Liver (tissue), 9 donors: ENCODE data around the gene LRRC61. TPM values are rescaled to one million over a fixed set of nuclear protein-coding genes. Genes with fewer than 3 reads are reported as not detected.

Experiments used
- DNase-seq: peaks from one replicate; pipeline ENCODE4 v3.0.0-alpha.2; 2017; ENCODE audit warnings: low spot score
- H3K27ac ChIP-seq, 2 donors: one replicate each; pipeline ENCODE4 v1.7.0; 2013; ENCODE audit warnings: inconsistent platforms in 2 of 2, low read length in 2 of 2, control low read depth in 1 of 2, low read depth in 1 of 2, mild to moderate bottlenecking in 1 of 2
- H3K27me3 ChIP-seq, 4 donors: one replicate each; pipeline versions ENCODE4 v1.6.1 to v1.7.0; 2013; ENCODE audit warnings: low read length in 3 of 4, inconsistent platforms in 1 of 4, mild to moderate bottlenecking in 1 of 4, moderate library complexity in 1 of 4; ENCODE audit not compliant: control insufficient read depth in 4 of 4, insufficient read depth in 4 of 4
- H3K36me3 ChIP-seq, 4 donors: one replicate each; pipeline versions ENCODE4 v1.6.1 to v1.7.0; 2013; ENCODE audit warnings: low read length in 3 of 4, mild to moderate bottlenecking in 3 of 4, low read depth in 1 of 4, moderate library complexity in 1 of 4; ENCODE audit not compliant: control insufficient read depth in 4 of 4, insufficient read depth in 3 of 4
- H3K4me1 ChIP-seq, 4 donors: one replicate each; pipeline versions ENCODE4 v1.6.1 to v1.7.0; 2013; ENCODE audit warnings: low read length in 3 of 4, mild to moderate bottlenecking in 3 of 4, moderate library complexity in 1 of 4; ENCODE audit not compliant: control insufficient read depth in 4 of 4, insufficient read depth in 4 of 4
- H3K4me3 ChIP-seq, 3 donors: one replicate each; pipeline versions ENCODE4 v1.6.1 to v1.7.0; 2013; ENCODE audit warnings: low read length in 3 of 3, control low read depth in 1 of 3, low read depth in 1 of 3, mild to moderate bottlenecking in 1 of 3
- H3K9ac ChIP-seq, 2 donors: one replicate each; pipeline ENCODE4 v1.7.0; 2013; ENCODE audit warnings: low read length in 2 of 2, mild to moderate bottlenecking in 2 of 2, moderate library complexity in 2 of 2, control low read depth in 1 of 2, low read depth in 1 of 2
- H3K9me3 ChIP-seq, 4 donors: one replicate each; pipeline versions ENCODE4 v1.6.1 to v1.7.0; 2013; ENCODE audit warnings: low read length in 3 of 4; ENCODE audit not compliant: control insufficient read depth in 4 of 4
- CTCF ChIP-seq: fragments of 150-350 bp; IDR thresholded peaks from 2 replicates; pipeline ENCODE4 v1.5.1; 2017; ENCODE audit warnings: improper control_type of control experiment, low read depth, low read length; ENCODE audit not compliant: missing input control
- EGR1 ChIP-seq, 2 donors: IDR thresholded peaks; 2 replicates each; pipeline ENCODE4 v1.6.1; 2016 to 2018; ENCODE audit warnings: antibody characterized with exemption in 2 of 2, low read depth in 2 of 2
- FOXA1 ChIP-seq: IDR thresholded peaks from 2 replicates; pipeline ENCODE4 v1.6.1; 2016; ENCODE audit warnings: antibody characterized with exemption
- FOXA2 ChIP-seq: IDR thresholded peaks from 2 replicates; pipeline ENCODE4 v1.6.1; 2016; ENCODE audit warnings: antibody characterized with exemption
- HNF4A ChIP-seq, 2 donors: conservative IDR thresholded peaks; 2 replicates each; pipeline ENCODE4 v1.6.1; 2016; ENCODE audit warnings: antibody characterized with exemption in 2 of 2, mild to moderate bottlenecking in 2 of 2
- JUND ChIP-seq, 2 donors: IDR thresholded peaks; 2 replicates each; pipeline ENCODE4 v1.6.1; 2016; ENCODE audit warnings: antibody characterized with exemption in 2 of 2
- NR2F2 ChIP-seq: IDR thresholded peaks from 2 replicates; pipeline ENCODE4 v1.6.1; 2016; ENCODE audit warnings: antibody characterized with exemption
- RAD21 ChIP-seq, 2 donors: IDR thresholded peaks; 2 replicates each; pipeline ENCODE4 v1.6.1; 2016; ENCODE audit warnings: antibody characterized with exemption in 2 of 2, mild to moderate bottlenecking in 2 of 2
- REST ChIP-seq: IDR thresholded peaks from 2 replicates; pipeline ENCODE4 v1.6.1; 2016; ENCODE audit warnings: antibody characterized with exemption, mild to moderate bottlenecking
- RXRA ChIP-seq, 2 donors: IDR thresholded peaks; 2 replicates each; pipeline ENCODE4 v1.6.1; 2017 to 2018; ENCODE audit warnings: antibody characterized with exemption in 2 of 2, mild to moderate bottlenecking in 1 of 2
- SP1 ChIP-seq: IDR thresholded peaks from 2 replicates; pipeline ENCODE4 v1.6.1; 2018; ENCODE audit warnings: antibody characterized with exemption, mild to moderate bottlenecking
- TAF1 ChIP-seq: conservative IDR thresholded peaks from 2 replicates; pipeline ENCODE4 v1.6.1; 2016; ENCODE audit warnings: antibody characterized with exemption, mild to moderate bottlenecking
- YY1 ChIP-seq: IDR thresholded peaks from 2 replicates; pipeline ENCODE4 v1.6.1; 2016; ENCODE audit warnings: antibody characterized with exemption, mild to moderate bottlenecking
- ZBTB33 ChIP-seq: IDR thresholded peaks from 2 replicates; pipeline ENCODE4 v1.6.1; 2016; ENCODE audit warnings: antibody characterized with exemption
- WGBS: extraction: QIAGEN DNeasy Blood & Tissue Kit; methylation state at CpG from one replicate; pipeline ENCODE4 v1.1.7; 2013; 5-methylcytosine and 5-hydroxymethylcytosine counted together
- polyA plus RNA-seq, 2 donors: library from polyadenylated mRNA; stranded (reverse) in 1 of 2; unstranded in 1 of 2; fragments of 200-250 nt in 1 of 2; fragments of >200 nt in 1 of 2; fragmentation: Nextera tagmentation in 1 of 2; extraction: Ambion mirVana in 1 of 2; gene quantifications; one replicate each; pipeline versions ENCODE4 v1.2.1 to v1.2.3, GENCODE V29; 2013 to 2015
- total RNA-seq, 2 donors: library from RNA; depleted of rRNA; stranded (reverse); fragments of >200 nt; gene quantifications; one replicate each; pipeline ENCODE4 v1.2.3, GENCODE V29; 2014
- TF ChIP-seq, protein P1 (sequence below): IDR thresholded peaks from 2 replicates; pipeline ENCODE4 v1.6.1; 2016; ENCODE audit warnings: antibody characterized with exemption
- TF ChIP-seq, protein P2 (sequence below): IDR thresholded peaks from 2 replicates; pipeline ENCODE4 v1.6.1; 2016; ENCODE audit warnings: antibody characterized with exemption
- donor health status: healthy.
- donor health status: healthy.
- donor health status: healthy.
- donor health status: healthy.
- donor health status: healthy.

The LRRC61 gene
- total and polyA plus RNA-seq, 4 donors: 12.0 to 21.0 (median 15.6) TPM

DNA sequence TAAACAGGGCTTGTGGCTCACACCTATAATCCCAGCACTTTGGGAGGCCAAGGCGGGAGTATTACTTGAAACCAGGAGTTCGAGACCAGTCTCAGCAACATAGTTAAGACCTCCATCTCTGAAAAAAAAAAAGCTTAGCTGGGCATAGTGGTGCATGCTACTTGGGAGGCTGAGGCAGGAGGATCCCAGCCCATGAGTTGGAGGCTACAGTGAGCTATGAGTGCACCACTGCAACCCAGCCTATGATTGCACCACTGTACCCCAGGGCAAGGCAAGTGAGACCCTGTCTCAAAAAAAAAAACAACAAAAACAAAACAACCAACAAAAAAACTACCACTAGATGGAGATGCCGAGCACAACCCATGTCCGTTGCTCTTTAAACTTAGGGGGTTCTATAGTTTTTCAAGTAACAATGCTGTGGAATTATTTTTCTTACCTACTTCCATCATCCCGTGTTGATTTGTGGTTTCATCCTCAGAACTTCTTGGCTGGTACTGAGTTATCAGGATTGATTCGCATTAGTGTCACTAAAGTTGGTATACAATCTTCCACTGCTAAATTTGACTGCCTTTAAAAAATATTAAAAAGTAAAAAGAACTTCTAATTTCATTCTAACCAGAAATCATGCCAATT lies 33.2 kb downstream of the LRRC61 start:
- peaks cover 0 to 29% (median 20%) of the 10 kb centered on the region in 4 donors for H3K4me1 ChIP-seq
- H3K9me3 ChIP-seq: no peaks in the 10 kb centered on the region
- H3K27ac ChIP-seq: peak overlapping the region; percentile 83
- WGBS: 31% methylated on average over 6 of the region's 6 CpGs
- H3K27me3 ChIP-seq: no peaks in the 10 kb centered on the region
- no peak overlapping the region for H3K4me3 ChIP-seq
- no peaks in the 10 kb centered on the region for H3K36me3 ChIP-seq
- TF ChIP-seq FOXA1 (no peak), REST (no peak), RAD21 (IDR thresholded peaks at IDR 0.05) (peak; percentile 78 to 85), HNF4A (conservative IDR thresholded peaks at IDR 0.05) (peak in 1 of 2 donors; percentile 39), EGR1 (IDR thresholded peaks at IDR 0.05; ENCODE audit: low read depth in 2 of 2) (no peak), RXRA (IDR thresholded peaks at IDR 0.05) (no peak), CTCF (peak; percentile 46), JUND (IDR thresholded peaks at IDR 0.05) (no peak)
- TF ChIP-seq, protein P1, sequence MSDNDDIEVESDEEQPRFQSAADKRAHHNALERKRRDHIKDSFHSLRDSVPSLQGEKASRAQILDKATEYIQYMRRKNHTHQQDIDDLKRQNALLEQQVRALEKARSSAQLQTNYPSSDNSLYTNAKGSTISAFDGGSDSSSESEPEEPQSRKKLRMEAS: no peak
- no peak for DNase-seq
- peak overlapping the region; percentile 6 to 85 for H3K9ac ChIP-seq

- Histone ChIP-seq H3K9ac (no peak overlapping the region), H3K36me3 (no peaks in the 10 kb centered on the region), H3K27me3 (no peaks in the 10 kb centered on the region), H3K4me1 (peaks cover 0 to 29% (median 20%) of the 10 kb centered on the region in 4 donors), H3K27ac (no peak overlapping the region), H3K4me3 (no peak overlapping the region), H3K9me3 (no peaks in the 10 kb centered on the region)
- 55% methylated on average over 9 of the region's 9 CpGs for WGBS
- no peak for DNase-seq
- TF ChIP-seq REST (no peak), CTCF (no peak), FOXA1 (no peak), RXRA (IDR thresholded peaks at IDR 0.05) (no peak), YY1 (no peak), HNF4A (conservative IDR thresholded peaks at IDR 0.05) (no peak), EGR1 (IDR thresholded peaks at IDR 0.05; ENCODE audit: low read depth in 2 of 2) (no peak), RAD21 (IDR thresholded peaks at IDR 0.05) (no peak), ZBTB33 (no peak), FOXA2 (no peak), JUND (IDR thresholded peaks at IDR 0.05) (no peak), TAF1 (no peak), SP1 (no peak), NR2F2 (no peak)
- TF ChIP-seq, protein P1: no peak
- TF ChIP-seq, protein P2, sequence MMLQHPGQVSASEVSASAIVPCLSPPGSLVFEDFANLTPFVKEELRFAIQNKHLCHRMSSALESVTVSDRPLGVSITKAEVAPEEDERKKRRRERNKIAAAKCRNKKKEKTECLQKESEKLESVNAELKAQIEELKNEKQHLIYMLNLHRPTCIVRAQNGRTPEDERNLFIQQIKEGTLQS: no peak
Measured at GRCh38 chr7:150357270-150357669, 34.1 kb downstream of the LRRC61 start.
